ENCODE results near the gene DYSF.

- TF ChIP-seq BHLHE40 (IDR thresholded peaks at IDR 0.05; ENCODE audit: borderline replicate concordance) = no peak
- TF ChIP-seq SUZ12 (IDR thresholded peaks at IDR 0.05) = no peak
- no peak for TF ChIP-seq FOXA1 (IDR thresholded peaks at IDR 0.05)
- no peak for TF ChIP-seq FOXM1 (IDR thresholded peaks at IDR 0.05; ENCODE audit: borderline replicate concordance)
- no peak for TF ChIP-seq NFRKB (IDR thresholded peaks at IDR 0.05)
Measured at GRCh38 chr2:71704688-71705087, 251.3 kb downstream of the DYSF start.
